HG02571 (cell line): ENCODE data around the gene CYBC1.
"Not testable (repeated sequence)": the region's sequence is repeated elsewhere in the genome, so short reads cannot be mapped to it uniquely, and the experiment has no call there.

Experiments
- ATAC-seq: cut with Tn5 transposase; IDR thresholded peaks from one replicate; pipeline ENCODE4 v1.9.1; 2021; ENCODE audit warnings: mild to moderate bottlenecking, moderate library complexity; ENCODE audit not compliant: unreplicated experiment

CYBC1 gene

GRCh38 chr17:82479602-82480001 is 29.1 kb upstream of the CYBC1 start:
- ATAC-seq: no peak

- ATAC-seq: no peak
These were observed 27.4 kb upstream of the CYBC1 start for GRCh38 chr17:82477934-82478333.

DNA sequence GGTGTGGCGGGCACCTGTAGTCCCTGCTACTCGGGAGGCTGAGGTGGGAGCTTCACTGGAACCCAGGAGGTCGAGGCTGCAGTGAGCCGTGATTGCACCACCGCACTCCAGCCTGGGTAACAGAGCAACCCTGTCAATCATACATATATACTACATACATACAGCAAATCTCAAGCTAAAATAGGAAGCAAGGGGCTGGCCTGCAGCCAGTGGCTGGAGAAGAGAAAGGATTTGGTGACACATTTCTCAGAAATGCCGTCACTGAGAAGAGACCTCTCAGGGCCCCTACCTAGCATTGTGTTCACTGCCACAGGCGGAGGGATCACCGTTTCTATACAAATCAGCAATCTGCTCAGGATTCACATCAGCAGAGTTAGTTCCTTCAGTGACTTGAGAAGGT is 24.9 kb upstream of the CYBC1 start:
- ATAC-seq: no peak

DNA sequence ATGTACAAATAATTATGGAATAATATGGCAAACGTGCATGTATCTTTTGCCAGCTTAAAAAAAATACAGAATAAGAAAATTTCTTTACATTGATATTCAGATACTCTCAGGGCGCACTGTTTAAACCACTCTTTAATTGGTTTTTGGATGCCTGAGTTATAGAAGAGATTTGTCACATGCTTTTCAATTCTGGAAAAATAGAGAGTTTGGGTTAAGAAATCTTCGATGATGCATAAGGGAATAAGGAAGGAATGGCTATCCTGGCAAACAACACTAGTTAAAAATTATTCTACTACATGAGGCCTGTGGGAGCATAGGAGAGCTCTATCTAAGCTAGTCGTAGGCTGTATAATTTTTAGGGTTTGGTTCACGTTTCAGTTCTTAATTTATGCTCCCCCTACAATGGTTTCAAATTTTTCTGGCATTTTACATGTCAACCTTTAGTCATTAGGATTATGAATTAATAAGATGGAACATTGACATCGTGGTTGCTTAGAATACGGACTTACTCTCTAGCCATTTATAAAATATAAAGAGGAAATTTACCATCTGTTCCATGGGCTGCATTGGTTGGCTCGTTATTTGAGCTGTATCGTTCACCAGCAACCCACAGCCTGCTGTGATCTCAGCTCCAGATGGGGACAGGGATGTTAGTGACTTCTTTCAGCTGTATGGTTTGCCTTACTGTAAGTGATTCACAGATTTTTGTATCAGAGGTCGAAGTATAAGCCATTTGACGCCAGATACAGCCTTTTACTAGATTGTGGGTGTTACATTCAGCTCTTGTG is 23.9 kb upstream of the CYBC1 start:
- ATAC-seq: no peak

GRCh38 chr17:82470065-82470464 is 19.5 kb upstream of the CYBC1 start:
- ATAC-seq: no peak

GRCh38 chr17:82468692-82469091 is 18.1 kb upstream of the CYBC1 start:
- no peak for ATAC-seq

DNA sequence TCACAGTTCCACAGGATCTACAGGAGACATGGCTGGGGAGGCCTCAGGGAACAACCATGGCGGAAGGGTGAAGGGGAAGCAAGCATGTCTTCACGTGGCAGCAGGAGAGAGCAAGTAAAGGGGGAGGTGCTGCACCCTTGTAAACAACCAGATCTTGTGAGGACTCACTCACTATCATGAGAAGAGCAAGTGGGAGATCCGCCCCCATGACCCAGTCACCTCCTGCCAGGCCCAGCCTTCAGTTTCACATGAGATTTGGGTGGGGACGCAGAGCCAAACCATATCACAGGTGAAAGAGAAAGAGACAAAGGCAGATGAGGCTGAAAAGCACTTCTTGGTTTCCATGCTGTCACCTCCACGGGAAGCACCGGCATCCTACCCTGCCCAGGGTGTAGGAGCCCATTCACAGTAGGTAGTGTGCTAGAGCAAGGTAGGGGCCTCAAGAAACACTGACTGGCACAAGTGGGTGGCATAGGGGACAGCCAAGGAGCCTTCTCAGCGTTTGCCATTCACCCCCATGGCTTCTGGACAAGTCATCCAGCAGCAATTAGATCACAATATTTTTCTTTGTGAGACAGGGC is 14.6 kb upstream of the CYBC1 start:
- ATAC-seq: no peak

DNA sequence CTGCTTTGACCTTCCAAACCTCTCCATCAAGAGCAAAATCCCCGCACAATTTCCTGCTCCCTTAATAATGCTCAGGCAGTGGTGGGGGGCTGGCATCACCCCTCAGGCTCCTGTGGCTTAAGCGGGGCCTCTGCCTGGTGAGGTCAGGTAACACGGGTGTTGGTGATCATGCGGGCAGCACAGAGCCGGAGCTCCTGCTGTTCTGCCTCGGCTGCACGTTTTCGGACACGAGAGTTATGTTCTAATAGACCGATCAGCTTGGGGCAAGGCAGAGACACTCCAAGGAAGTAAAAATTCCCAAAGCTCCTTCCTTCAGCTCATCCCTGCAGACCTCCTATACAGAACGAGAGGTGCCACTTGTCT is 14.0 kb upstream of the CYBC1 start:
- no peak for ATAC-seq

GRCh38 chr17:82463925-82464566 is 13.5 kb upstream of the CYBC1 start:
- no peak for ATAC-seq

DNA sequence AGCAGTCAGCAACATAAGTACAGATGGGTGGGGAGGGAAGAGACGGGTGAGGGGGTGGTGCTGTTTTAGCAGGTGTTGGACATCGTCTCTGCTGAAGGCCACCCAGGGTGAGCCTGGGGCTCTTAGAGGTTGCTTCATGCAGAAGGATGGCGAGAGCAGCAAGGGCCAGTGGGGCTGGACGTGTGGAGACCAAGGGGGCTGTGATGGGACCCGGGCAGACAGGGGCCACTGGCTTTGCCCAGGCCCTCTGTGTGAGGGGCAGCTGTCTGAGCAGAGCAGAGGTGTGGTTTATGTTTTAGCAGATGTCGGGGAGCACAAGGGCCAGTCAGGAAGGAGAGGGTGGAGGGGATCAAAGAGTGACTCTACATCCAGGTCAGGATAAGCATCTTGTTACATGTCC is 12.8 kb upstream of the CYBC1 start:
- ATAC-seq: no peak

DNA sequence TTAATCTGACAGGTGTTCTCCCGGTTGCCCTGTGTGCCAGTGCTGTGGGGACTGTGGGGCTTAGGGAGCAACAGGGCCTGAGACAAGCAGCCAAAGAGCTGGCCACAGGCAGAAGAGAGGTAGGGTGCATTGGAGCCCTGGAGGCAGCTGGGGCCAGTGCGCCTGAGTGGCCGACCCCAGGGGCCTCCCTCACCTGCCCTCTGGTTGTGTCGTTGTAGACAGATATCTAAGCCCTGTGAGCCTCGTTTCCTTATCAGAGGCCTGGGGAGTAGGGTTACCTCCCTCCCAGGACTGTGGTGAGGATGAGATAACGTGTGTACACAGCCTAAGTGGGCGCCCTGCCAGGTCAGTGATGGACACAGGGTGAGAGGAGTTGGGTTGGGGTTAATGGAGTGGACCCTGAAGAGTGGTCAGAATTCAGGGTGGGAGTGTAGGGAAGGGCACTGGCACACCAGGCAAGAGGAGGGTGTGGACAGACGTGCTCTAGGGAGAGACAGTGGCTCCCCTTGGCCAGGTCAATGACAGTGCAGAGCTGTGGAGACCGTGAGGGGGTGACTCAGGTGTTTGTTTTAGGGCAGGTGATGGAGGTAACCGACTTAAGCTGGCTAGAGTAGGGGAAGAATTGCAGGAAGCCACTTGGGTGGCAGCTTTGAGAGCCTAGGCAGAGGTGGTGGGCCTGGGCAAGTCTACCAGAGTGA is 11.4 kb upstream of the CYBC1 start:
- ATAC-seq: no peak

DNA sequence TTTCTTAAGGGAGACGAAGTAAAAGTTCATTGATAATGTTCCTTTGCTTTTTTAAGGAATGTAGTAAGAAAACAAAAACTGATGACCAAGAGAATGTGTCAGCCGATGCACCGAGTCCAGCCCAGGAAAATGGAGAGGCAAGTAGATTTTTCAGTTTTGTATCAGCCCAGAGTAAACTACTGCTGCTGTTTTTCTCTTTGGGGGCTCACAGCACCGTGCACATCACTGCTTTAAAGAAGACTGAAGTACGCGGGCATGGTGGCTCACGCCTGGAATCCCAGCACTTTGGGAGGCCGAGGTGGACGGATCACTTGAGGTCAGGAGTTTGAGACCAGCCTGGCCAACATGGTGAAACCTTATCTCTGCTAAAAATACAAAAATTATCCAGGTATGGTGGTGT is 9.4 kb upstream of the CYBC1 start:
- not testable (repeated sequence) for ATAC-seq

- ATAC-seq: no peak
These were observed 8.4 kb upstream of the CYBC1 start for GRCh38 chr17:82458885-82459424.

GRCh38 chr17:82458179-82458884 is 7.8 kb upstream of the CYBC1 start, which contains the start of gene NARF:
Gene NARF, plus strand, starts transcription at chr17:82458741. Its CDS starts 63 bp downstream, at chr17:82458804.
- ATAC-seq: peak; percentile 95

GRCh38 chr17:82457929-82458178 is 7.3 kb upstream of the CYBC1 start:
- no peak for ATAC-seq

DNA sequence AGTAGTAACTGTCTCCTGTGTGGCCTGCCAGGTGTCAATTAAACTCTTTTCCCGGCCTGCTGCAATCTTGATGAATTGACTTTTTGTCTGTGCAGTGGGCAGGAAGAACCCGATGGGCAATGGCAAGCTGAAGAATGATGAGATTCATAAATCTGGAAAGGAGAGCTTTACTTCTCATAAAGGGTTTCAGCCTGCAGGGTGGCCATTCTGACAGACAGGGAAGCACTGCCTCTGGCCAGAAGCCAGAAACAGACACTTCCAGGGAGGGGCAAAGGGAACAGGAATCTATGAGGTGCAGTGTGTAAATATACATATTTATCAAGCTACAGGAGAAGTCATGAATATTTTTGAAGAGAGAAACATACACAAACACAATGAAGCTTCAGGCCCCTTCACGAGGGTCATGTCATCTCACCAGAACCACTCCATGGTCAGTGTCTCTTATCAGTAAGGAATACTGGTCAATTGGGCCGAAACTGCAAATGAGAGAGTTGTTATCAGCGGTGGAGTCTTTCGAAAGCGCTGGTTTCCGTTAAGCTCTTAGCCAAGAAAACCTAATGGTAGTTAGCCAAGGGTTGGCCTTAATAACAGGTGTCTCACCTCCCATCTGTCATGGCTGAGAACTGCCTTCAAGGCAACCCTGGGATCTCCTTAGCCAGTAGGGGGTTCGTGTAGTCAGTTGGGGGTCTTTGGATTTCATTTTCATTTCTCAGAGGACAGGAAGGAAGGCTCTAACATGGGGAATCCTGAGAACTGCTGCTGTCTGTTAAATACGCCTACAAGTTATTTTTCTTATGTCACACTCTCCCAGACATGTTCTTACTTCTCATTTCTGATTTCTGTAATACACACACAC is 6.7 kb upstream of the CYBC1 start:
- no peak for ATAC-seq

GRCh38 chr17:82453706-82454105 is 3.2 kb upstream of the CYBC1 start:
- not testable (repeated sequence) for ATAC-seq

DNA sequence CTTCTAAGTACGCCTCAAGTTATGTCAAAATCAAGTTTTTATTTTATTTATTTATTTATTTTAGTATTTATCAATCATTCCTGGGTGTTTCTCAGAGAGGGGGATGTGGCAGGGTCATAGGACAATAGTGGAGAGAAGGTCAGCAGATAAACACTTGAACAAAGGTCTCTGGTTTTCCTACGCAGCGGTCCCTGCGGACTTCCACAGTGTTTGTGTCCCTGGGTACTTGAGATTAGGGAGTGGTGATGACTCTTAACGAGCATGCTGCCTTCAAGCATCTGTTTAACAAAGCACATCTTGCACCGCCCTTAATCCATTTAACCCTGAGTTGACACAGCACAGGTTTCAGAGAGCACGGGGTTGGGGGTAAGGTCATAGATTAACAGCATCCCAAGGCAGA is 2.6 kb upstream of the CYBC1 start:
- ATAC-seq: not testable (repeated sequence)

DNA sequence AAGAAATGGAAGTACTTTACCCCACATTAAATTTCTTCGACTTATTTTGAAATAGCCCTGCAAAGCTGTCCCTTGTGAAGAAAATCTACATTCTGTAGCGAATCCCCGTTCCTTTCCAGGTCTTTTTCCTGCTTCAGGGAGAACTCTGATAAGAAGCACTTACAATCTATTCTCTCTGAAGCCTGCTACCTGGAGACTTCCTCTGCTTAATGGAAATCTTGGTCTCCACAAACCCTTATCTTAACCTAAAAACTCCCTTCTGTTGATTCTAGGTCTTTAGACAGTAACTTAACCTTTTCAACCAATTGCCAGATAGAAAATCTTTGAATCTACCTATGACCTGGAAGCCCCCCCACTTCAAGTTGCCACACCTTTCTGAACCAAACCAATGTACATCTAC is 1.6 kb upstream of the CYBC1 start:
- ATAC-seq: no peak

GRCh38 chr17:82449883-82450356 is 632 bp downstream of the CYBC1 start:
- peak; percentile 16 for ATAC-seq
